PFSK-1 (cell line): ENCODE measurements around the gene HSD3B2.

Experiments used
- FOXP2 ChIP-seq: optimal IDR thresholded peaks from 2 replicates; pipeline ENCODE3; 2011; ENCODE audit warnings: borderline replicate concordance, control low read depth, inconsistent platforms; ENCODE audit not compliant: insufficient read depth; ENCODE audit errors: extremely low read length, extremely low read depth
- POLR2AphosphoS5 ChIP-seq: IDR thresholded peaks from 2 replicates; pipeline ENCODE4 v1.6.1; 2012; ENCODE audit warnings: low read depth, mild to moderate bottlenecking, control low read depth, low read length, moderate library complexity
- REST ChIP-seq, 2 experiments: IDR thresholded peaks; 2 replicates each; pipeline versions ENCODE4 v1.6.1 to v1.8.0; 2011 to 2012; ENCODE audit warnings: low read depth in 2 of 2, low read length in 2 of 2, control low read depth in 1 of 2, inconsistent platforms in 1 of 2, mild to moderate bottlenecking in 1 of 2, moderate library complexity in 1 of 2; ENCODE audit not compliant: insufficient read depth in 1 of 2
- SIN3A ChIP-seq: IDR thresholded peaks from 2 replicates; pipeline ENCODE4 v1.6.1; 2012; ENCODE audit warnings: mild to moderate bottlenecking, low read length, moderate library complexity, borderline replicate concordance; ENCODE audit not compliant: insufficient read depth
- TAF1 ChIP-seq: IDR thresholded peaks from 2 replicates; pipeline ENCODE4 v1.6.1; 2012; ENCODE audit warnings: low read length, control low read depth, borderline replicate concordance; ENCODE audit not compliant: insufficient read depth

DNA sequence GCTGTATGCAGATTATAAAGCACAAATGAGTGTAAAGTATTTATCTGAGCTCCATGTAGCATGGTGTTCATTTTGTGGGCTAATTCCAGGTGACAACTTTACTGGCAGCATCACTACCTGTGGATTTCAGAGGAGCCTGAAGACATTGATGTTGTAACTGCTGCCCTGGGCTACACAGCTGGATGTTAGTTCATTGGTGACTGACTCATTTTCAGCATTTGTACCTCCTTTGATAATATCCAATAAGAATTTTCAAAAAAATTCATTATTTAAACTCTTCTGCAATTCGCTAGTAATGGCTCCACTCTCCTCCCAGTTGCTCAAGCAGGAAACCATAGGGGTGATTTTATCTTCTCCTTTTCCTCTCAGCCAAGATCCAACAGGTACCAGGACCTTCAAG lies 54.8 kb downstream of the HSD3B2 start:
- TF ChIP-seq TAF1 = no peak
- no peak for TF ChIP-seq REST (IDR thresholded peaks at IDR 0.05; ENCODE audit: insufficient read depth in 1 of 2, low read depth in 2 of 2, low read length in 2 of 2)
- no peak for TF ChIP-seq POLR2AphosphoS5
- no peak for TF ChIP-seq SIN3A
- TF ChIP-seq FOXP2 = no peak
